HG03439 (cell line): ENCODE measurements around the gene KLHL17.

Experiments
- ATAC-seq: cut with Tn5 transposase; IDR thresholded peaks from one replicate; pipeline ENCODE4 v1.9.1; 2021; ENCODE audit warnings: mild to moderate bottlenecking, moderate library complexity; ENCODE audit not compliant: unreplicated experiment

Gene KLHL17

DNA sequence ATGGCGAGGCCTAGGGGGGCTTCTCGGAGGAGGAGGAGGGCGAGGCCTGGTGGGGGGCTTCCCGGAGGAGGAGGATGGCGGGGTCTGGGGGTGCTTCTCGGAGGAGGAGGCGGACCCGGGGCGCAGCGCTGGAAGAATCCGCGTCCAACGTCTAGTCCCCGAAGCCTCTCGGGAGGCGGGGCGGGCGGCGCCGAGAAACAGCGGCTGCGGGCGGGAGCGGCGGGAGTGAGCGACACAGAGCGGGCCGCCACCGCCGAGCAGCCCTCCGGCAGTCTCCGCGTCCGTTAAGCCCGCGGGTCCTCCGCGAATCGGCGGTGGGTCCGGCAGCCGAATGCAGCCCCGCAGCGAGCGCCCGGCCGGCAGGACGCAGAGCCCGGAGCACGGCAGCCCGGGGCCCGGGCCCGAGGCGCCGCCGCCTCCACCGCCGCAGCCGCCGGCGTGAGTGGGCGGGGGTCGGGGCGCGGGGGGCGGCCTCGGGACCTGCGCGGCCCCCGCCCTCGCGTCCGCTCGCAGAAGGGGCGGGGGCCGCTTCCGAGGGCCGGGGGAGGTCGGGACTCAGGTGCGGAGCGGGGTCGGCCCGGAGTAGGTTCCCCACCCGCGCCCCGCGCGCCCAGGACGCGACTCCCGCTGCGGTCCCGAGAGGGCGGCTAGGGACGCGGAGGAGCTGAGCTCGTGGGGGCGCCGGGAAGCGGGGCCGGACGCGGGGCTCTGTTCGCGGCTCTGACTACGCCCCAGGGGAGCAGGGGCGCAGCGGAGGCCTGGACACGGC is at the start of gene KLHL17:
Gene KLHL17 (plus strand): TSS at position 222 of the 769 bp plus-strand sequence. CDS start 110 bp downstream, at position 332.
- ATAC-seq, result no peak

DNA sequence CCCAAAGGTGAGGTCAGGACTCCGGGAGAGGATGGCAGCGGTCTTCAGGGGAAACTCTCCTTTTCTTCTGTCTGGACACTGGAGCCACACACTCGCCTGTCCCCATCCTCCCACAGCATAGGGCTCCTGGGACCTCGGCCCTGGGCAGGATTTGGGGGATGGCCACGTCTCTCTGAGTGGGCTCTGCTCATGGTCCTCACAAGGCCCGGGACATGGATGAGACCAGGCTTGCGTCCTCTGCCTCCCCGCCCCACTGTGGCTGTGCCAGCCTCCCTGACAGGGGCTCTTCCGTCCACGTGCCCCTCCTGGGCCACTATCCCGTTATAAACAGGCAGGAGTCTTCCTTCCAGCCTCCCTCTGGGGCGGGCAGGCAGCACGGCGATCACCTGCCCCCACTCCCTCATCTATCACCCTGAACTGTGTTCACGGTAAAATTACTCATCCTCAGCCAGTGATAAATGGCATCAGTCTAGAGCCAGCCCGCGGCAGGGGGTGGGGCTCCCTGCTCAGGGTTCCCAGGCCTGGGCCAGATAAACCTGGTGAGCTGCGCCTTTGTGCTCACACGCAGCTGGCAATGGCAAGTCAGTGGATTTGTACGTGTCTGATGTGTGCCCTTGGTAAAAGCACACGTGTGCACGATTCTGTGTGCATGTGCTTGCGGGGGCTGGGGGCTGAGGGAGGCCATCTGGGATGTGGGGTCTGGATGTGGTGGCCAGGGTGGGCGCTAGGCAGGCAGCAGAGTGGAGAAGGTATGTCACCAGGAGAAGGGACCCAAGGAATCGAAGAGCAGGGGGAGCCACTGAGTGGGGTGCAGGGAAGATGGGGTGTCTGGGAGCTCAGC is 49.3 kb upstream of the KLHL17 start:
- no peak for ATAC-seq

DNA sequence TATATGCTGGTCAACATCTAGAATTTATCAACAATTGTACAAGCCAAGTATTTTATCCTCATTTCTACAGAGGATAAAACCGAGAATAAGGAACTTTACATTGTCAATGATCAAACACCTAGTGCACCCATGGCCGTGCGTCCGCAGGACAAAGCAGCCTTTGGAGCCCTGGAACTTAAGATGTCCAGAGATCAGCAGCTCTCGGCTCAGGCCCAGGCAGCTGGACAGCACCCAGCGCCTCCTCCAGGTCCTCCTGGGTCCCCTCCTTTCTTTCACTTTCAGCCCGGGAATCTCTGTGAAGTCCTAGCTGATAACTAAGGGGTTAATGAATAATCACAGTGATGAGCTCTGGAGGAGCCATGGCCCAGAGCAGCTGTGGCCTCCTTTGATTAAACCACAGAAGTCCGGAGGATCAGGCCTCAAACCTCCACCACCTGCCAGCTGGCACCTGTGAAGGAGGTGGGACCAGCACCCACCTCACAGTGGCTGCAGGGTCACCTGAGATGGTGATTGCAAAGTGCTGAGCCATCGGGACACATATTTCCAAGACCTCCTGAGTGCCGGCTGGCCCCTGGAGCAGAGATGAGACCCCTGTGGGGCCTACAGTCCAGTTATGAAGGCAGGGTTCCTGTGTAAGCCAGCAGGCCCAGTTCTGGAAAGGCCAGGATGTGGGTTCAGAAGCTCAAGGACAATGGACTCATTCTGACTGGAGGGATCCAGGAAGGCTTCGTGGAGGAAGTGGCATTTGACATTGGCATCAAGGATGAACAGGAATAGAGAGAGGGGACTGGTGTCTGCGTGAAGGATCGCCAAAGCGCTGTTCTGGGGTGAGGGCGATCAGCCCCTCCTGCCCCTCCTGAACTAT is 48.3 kb upstream of the KLHL17 start:
- no peak for ATAC-seq

DNA sequence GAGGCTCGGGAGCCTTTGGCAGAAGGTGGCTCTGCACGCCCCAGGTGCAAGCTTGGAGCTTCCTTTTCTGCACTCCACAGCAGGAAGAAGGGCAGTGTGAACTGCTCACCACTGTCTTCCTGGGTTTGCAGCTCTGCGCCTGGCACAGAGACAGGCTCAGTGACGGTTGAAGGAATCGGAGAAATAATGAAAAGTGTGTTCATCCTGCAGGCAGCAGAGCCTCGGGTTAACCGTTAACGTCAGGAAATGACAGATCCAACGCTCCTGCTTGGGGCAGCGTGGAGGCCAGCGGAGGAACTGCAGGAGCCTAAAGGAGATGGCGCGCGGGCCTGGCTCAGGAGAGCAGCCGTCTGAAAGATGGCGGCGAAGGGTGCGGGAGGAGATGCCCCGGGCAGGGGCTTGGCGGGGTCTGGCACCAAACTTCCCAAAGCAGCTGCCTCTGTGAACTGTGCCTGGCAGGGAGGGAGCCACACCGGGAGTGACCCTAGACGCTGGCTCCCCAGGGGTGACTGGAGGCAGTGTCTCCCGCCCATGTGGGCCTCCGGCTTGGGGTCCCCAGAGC is 47.6 kb upstream of the KLHL17 start:
- ATAC-seq, result no peak

DNA sequence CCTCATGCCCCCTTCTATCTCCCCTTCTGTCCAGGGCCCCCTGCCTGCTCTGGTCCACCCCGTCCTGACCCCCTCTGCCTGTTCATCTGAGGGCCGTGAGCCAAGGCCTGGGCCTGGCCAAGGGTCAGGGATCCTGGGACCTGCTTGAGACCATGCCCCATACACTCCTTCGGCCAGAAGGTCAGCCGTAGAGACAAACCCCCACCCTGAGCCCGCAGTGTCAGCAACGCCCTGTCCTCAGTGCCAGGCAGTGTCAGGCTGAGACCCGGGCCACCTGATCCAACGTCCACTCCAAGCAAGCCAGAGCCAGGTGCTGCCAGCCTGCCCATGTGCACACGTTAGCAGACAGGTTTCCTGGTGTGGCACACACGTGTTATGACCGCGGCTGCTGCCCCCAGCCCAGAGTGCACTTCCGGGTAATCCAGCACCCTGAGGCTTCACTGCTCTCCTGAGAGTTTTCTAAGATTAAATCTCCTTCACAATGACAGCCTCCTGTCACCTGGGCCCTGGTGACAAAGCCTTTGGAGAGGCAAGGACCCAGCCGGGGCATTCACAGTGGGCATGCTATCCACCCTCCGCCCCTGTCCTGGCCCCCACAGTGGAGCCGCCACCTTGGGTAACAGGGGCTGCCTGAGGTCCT is 46.8 kb upstream of the KLHL17 start:
- ATAC-seq, result no peak

DNA sequence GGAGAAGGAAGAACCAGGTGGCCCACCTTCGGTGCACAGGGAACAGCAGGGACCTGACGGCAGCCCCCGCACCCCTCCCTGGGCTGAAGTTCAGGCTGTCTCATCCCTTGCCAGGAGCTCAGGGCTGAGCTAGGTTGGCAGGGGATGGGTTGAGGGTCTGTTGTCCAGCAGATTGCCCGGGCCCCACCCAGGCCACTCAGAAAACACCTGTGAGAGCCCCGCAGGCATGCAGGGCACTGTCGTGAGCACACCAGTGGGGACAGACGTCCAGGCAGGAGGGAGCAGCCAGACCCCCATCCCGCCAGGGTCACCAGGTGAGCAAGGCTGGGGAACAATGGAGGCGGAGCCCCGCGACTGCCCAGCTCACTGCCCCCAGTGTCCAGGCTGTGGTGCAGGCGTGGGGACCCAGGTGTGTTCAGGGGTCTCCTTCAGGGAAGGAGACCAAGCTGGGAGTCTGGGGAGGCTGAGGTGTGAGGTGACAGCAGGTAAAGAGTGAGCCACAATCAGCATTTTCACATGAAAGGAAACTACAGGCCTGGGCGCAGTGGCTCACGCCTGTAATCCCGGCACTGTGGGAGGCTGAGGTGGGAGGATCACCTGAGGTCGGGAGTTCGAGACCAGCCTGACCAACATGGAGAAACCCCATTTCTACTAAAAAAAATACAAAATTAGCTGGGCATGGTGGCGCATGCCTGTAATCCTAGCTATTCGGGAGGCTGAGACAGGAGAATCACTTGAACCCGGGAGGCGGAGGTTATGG is 46.1 kb upstream of the KLHL17 start:
- no peak for ATAC-seq

DNA sequence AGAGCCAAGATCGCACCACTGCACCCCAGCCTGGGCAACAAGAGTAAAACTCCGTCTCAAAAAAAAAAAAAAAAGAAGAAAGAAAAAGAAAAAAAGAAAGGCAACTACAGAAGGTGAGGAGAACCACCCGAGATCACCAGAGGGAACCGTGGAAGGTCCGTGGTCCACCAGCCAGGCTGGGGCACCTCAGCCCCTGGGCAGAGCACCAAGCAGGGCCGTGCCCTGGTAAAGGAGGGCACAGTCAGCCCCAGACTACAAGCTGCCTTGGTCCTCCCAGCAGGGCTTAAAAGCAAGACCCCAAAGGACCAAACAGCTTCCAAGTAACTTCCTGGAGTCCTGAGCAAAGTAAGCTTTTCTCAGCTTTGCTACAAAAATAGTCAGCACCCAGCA is 45.5 kb upstream of the KLHL17 start:
- ATAC-seq, result no peak

DNA sequence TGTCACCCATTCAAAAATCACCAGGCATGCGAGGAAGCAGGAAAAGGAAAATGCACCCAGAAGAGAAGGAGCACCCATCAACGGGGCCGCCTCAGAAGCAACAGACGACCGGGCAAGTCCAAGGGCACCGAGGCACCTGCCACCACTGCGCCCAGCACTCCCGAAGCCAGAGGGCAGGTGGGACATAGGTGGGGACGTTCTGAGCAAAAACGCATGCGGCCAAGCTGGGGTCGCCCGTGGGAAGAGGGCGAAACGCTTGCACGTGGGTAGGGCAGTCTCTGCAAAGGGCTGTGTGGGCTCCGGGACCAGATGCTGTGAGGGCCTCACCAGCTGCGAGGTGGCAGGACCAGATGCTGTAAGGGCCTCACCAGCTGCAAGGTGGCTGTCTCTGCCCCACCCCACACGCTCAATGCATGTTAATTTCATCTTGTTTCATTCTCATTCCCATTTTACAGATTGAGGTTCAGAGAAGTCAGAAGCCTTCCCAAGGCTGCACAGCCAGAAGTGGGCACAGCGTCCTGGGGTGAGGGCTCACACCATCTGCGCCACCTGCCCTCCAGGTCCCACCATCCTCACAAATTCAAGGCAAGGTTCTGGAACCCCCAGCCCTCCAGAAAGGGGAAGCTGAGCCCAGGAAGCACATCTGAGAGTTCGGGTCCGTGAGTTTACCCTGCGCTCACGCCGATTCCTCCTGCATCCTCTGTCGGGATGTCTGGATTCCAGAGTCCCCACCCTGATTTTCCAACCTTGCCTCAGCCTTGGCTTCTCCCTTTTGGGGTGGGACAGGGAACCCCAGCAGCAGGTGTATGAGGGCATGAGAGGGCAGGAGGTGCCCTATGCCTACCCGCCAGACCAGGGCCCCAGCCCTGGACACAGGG is 44.9 kb upstream of the KLHL17 start:
- no peak for ATAC-seq

DNA sequence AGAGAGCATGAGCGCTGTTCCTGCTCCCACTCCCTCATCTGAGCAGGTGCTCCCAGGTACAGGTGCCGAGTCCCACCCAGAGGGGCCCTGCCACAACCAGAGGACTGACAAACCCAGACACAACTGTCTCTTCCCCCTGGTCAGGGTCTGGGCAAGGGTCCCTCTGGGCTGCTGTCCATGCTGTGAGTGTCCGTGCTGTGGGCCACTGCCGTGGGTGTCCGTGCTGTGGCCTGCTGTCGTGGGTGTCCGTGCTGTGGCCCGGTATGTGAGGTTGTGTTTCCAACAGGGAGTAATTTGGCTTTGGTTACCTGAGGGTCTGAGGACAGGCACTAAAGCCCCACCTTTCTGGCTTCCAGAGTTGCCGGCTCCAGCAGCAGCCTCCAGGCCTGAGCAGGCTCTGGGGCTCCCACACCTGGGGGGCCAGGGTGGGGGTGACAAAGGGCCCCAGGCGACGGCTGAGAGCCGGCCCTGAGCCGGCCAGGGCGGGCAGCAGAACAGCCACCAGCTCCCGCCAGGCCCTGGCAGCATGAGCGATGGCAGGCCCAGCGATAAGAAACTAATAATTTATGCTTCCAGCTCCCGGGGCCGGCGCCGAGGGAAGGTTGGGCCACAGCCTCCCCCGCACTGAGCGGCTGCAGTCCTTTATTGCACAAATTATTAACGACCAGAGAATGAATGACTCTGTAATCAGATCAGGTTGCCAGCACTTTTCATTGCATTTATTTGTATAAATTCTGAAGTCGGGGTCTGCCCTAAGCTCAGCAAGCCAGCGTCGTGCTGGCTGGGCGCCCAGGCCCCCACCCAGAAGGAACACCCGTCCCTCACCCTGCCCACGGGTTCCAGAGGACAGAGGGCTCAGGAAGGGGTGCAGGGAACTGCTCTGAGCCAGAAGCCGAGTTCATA is 44.0 kb upstream of the KLHL17 start:
- ATAC-seq, result no peak

DNA sequence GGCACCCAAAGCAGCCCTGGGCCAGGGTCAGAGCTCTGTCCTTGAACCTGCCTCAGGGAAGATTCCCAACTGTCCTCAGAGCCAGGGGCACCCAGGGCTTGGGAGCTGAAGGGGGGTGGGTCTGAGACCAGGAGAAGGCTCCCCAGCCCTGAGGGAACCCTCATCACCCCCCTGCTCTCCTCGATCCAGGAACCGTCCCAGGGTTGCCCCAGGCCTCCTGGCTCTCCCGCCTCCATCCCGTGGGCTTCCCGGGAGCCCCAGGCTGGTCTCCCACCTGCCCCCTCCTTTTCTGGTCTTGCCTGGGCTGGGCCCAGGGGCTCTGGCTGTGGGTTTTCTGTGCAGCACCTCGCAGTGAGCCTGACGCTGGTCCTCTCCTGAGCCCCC is 43.3 kb upstream of the KLHL17 start:
- no peak for ATAC-seq

DNA sequence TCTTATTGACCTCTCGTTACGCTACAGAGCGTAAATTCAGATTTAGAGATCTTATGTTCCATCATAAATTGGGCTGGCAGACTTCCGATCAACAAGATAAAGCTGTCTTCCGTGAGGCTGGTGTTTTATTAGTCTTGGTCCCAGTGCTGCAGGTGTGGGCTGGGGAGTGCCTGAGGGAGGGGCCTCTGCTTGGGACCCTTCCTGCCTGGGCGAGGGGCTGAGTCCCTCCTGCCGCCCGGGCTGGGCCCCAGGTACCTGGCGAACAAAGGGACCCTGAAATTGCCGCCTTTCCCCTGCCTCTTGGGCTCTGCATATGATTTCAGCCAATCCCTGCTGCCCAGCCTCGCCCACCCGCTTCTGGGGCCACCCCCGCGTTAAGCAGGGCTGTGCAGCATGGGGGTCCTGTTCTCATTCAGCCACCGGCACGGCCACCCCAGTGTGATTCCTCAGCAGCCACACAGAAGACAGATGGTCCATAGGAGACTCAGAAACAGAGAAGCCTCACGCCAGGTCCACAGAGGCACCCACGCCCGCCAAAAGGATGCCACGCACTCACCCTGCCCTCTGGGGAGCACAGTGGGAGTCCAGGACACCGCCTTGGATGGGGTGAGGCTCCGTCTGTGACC is 42.8 kb upstream of the KLHL17 start:
- ATAC-seq, result no peak

DNA sequence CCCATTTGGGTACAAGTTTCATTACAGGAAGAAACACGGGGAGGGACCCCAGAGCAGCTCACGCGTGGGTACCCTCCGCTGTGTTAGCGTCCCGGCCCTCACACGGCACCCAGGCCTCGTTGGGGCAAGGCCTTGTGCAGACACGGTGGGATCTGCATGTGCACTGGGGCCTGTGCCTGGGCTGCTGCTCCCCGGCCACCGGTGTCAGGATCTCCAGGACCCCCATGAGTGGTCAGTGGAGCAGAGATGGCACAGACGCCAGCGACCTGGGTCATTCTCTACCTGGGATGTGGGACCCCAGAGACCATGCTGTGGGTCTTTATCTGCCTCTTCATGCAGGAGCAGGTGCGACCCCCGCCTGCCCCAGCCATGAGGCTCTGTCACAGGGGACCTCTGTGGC is 42.0 kb upstream of the KLHL17 start:
- ATAC-seq, result no peak

DNA sequence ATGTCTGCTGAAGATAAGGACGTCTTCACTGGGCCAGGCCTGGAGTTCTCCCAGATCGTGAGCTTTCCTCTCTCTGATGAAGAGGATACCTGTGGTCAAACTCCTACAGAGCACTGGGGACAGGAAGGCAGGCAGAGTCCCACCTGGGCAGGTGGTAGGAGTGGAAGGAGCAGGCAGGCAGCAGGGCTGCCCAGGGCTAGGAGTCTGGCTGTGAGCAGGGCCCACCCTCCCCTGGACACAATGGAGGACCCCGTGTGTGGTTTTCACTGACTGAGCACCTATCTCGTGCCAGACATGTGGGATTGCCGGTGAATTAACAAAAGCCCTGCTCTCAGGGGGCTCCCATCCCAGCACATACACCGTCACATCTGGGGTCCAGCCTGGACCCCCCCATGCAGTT is 41.5 kb upstream of the KLHL17 start:
- ATAC-seq, result no peak

DNA sequence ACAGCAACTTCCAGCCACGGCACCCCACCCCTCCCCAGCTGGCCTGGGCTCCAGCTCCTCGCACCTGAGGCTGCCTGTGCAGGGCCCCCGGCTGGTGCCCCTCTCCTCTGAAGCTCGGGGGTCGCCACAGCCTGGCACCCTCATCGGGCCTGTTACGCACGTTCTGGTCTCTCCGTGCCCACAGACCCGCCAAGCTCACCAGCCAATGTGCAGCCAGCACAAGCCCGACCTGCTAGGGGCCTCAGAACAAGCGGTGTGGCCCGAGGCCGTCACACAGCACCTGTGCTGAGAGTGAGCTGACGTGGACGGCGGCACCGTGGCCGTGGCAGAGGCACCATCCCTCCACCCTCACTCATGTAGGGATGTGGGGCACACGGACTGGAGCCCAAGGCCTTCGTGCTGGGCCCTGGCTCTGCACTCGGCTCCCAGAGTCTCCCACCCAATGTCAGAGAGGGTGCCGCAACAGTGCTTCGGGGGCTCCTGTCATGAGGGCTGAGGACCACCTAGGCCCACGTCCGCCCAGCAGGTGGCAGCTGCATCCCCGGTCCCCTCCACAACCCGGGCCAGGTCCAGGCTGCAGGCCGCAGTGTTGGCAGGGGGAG is 41.0 kb upstream of the KLHL17 start:
- ATAC-seq, result no peak

DNA sequence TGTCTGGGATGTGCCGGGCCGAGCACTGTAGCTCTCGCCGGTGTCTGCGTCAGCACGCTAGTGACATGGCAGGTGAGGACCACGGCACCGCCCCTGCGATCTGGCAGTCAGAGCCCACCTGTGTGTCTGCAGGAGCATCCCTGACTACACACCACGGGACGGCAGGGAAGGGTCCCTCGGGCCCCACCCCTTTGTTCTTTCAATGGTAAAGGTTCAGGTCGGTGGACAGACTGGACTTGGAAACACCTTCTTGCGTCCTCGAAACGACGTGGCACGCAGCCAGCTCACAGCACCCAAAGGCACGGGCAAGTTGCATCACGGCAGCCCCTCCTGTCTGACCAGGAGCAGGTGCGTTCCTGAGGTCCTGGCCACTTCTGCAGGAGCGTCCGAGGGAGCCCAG is 40.4 kb upstream of the KLHL17 start:
- ATAC-seq, result no peak

DNA sequence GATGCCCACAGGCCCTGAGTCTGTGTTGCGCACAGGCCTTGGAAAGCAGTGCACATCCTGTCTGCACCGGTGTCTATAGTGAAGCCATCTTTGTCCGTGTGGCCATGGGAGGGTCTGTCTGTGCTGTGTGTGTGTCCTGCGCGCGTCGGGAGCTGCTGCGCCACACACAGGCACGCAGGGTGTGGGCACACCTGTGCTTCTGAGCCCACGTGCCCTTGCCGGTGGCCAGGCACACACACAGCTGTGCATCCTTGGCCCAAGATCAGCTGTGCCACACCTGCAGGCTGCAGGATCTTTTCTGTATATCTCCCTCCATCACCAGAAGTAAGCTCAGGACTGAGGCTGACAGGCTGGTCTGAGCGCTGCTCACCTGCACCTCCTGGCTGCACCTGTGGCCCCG is 39.9 kb upstream of the KLHL17 start:
- no peak for ATAC-seq
